WERI-Rb-1 (cell line): ENCODE results near the gene SHC2.

Experiments
- DNase-seq: peaks from one replicate; pipeline ENCODE4 v3.0.0-alpha.2; 2020
- H3K27ac ChIP-seq: fragments of 250-450 bp; sonication (Bioruptor Pico); 2 replicates; pipeline ENCODE4 v1.5.1; 2020; ENCODE audit warnings: mild to moderate bottlenecking, moderate library complexity
- H3K27me3 ChIP-seq: fragments of 250-450 bp; sonication (Bioruptor Pico); 2 replicates; pipeline ENCODE4 v1.5.1; 2021; ENCODE audit warnings: mild to moderate bottlenecking, low read depth, moderate library complexity; ENCODE audit not compliant: insufficient read depth, severe bottlenecking
- H3K36me3 ChIP-seq: fragments of 250-450 bp; sonication (Bioruptor Pico); 2 replicates; pipeline ENCODE4 v1.5.1; 2020; ENCODE audit warnings: mild to moderate bottlenecking, moderate library complexity
- H3K4me3 ChIP-seq: 2 replicates; pipeline ENCODE4 v1.5.1; 2011; ENCODE audit warnings: low read depth, mild to moderate bottlenecking, control low read depth, low read length
- H3K9me3 ChIP-seq: fragments of 250-450 bp; sonication (Bioruptor Pico); 2 replicates; pipeline ENCODE4 v1.5.1; 2021; ENCODE audit warnings: mild to moderate bottlenecking, moderate library complexity; ENCODE audit not compliant: severe bottlenecking
- TF ChIP-seq, protein P1 (sequence below): IDR thresholded peaks from 2 replicates; pipeline ENCODE4 v1.5.1; 2011; ENCODE audit warnings: low read depth, mild to moderate bottlenecking, control low read depth, inconsistent platforms, low read length

The SHC2 gene

DNA sequence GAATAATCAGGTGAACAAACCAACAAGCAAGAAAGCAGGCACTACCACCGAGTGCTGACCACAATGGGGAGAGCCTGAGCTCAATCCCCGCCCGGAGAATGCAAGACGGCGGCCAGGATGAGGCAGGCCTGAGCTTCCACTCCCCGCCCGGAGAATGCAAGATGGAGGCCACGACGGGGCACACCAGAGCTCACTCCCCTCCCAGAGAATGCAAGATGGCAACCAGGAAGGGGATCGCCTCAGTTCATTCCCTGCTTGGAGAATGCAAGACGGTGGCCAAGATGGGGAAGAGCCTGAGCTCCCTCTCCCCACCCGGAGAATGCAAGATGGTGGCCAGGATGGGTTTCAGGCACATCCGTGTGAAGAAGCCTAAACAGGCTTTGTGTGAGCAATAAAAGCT lies 91.6 kb downstream of the SHC2 start:
- TF ChIP-seq, protein P1, sequence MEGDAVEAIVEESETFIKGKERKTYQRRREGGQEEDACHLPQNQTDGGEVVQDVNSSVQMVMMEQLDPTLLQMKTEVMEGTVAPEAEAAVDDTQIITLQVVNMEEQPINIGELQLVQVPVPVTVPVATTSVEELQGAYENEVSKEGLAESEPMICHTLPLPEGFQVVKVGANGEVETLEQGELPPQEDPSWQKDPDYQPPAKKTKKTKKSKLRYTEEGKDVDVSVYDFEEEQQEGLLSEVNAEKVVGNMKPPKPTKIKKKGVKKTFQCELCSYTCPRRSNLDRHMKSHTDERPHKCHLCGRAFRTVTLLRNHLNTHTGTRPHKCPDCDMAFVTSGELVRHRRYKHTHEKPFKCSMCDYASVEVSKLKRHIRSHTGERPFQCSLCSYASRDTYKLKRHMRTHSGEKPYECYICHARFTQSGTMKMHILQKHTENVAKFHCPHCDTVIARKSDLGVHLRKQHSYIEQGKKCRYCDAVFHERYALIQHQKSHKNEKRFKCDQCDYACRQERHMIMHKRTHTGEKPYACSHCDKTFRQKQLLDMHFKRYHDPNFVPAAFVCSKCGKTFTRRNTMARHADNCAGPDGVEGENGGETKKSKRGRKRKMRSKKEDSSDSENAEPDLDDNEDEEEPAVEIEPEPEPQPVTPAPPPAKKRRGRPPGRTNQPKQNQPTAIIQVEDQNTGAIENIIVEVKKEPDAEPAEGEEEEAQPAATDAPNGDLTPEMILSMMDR = no peak

DNA sequence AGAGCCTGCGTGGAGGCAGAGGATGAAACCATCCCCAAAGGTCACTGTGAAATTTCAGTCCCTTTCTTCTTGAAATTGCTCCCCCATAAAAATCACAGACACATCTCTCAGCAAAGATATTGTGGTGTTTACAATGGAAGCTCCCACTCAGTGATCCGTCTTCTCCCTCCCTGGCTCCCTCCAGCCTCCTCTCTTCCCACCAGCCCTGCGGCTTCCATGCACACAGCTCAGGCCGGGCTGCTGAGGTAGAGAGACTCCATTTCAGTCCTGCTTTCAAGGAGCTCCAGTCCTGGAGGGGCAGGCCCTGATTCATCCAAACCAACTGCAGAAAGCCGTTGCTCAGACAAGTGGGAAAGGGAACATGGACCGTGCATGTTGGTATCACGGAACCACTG lies 92.2 kb downstream of the SHC2 start:
- no peak overlapping the region for H3K4me3 ChIP-seq
- H3K36me3 ChIP-seq = no peaks in the 10 kb centered on the region
- H3K9me3 ChIP-seq = no peaks in the 10 kb centered on the region
- TF ChIP-seq, protein P1 = no peak
- DNase-seq = no peak
- H3K27ac ChIP-seq = no peak overlapping the region
- H3K27me3 ChIP-seq = no peaks in the 10 kb centered on the region

More for the DNA sequence above, 91.6 kb downstream of the SHC2 start:
- H3K9me3 ChIP-seq = no peaks in the 10 kb centered on the region
- no peaks in the 10 kb centered on the region for H3K27me3 ChIP-seq
- no peak overlapping the region for H3K4me3 ChIP-seq
- no peak overlapping the region for H3K27ac ChIP-seq
- no peak for DNase-seq
- no peaks in the 10 kb centered on the region for H3K36me3 ChIP-seq

- H3K9me3 ChIP-seq = no peaks in the 10 kb centered on the region
- H3K4me3 ChIP-seq = no peak overlapping the region
- no peaks in the 10 kb centered on the region for H3K27me3 ChIP-seq
- no peak for DNase-seq
- H3K27ac ChIP-seq = no peak overlapping the region
- H3K36me3 ChIP-seq = no peaks in the 10 kb centered on the region
- TF ChIP-seq, protein P1 = no peak
These were observed 92.7 kb downstream of the SHC2 start for GRCh38 chr19:367963-368629.

- DNase-seq = no peak
- H3K27me3 ChIP-seq = no peaks in the 10 kb centered on the region
These were observed 93.3 kb downstream of the SHC2 start for GRCh38 chr19:367561-367960.

GRCh38 chr19:366951-367350 lies 93.9 kb downstream of the SHC2 start:
- Histone ChIP-seq H3K36me3 (no peaks in the 10 kb centered on the region), H3K9me3 (no peaks in the 10 kb centered on the region), H3K27me3 (no peaks in the 10 kb centered on the region), H3K27ac (no peak overlapping the region), H3K4me3 (no peak overlapping the region)
- TF ChIP-seq, protein P1 = no peak
- DNase-seq = no peak

More at GRCh38 chr19:367561-367960, 93.3 kb downstream of the SHC2 start:
- no peak overlapping the region for H3K4me3 ChIP-seq
- no peaks in the 10 kb centered on the region for H3K36me3 ChIP-seq
- TF ChIP-seq, protein P1 = no peak
- no peak overlapping the region for H3K27ac ChIP-seq
- H3K9me3 ChIP-seq = no peaks in the 10 kb centered on the region
